ENCODE measurements around the gene ATP10A. TPM values are rescaled to one million over a fixed set of nuclear protein-coding genes. Genes with fewer than 3 reads are reported as not detected.

The ATP10A gene
- total and polyA plus RNA-seq, 2 of the 8 experiments (the other 6 are each of a cell fraction or from before 2014, with no cell fraction given): 2.0 to 2.8 TPM

GRCh38 chr15:25691544-25692430 lies 171.3 kb downstream of the ATP10A start:
- H2BK5ac ChIP-seq (ENCODE audit: low read depth, low read length): no peak overlapping the region
- H3K4me2 ChIP-seq (ENCODE audit: insufficient read depth in 1 of 2, low read depth in 2 of 2, low read length in 2 of 2): no peak overlapping the region
- no peak overlapping the region for H3K23ac ChIP-seq (ENCODE audit: insufficient read length)
- FAIRE-seq: peak; percentile 74
- no peak overlapping the region for H2AFZ ChIP-seq (ENCODE audit: low read length)
- H3K36me3 ChIP-seq (ENCODE audit: control insufficient read depth in 2 of 4, insufficient read depth in 4 of 4, low read length in 3 of 4): no peaks in the 10 kb centered on the region
- H2BK20ac ChIP-seq (ENCODE audit: low read length): no peak overlapping the region
- CTCF ChIA-PET (ENCODE audit: partially characterized antibody): interaction anchor here (0.5 to 6.4 kb wide), 21 partner anchors 10 to 258 kb away, joined by 3 to 119 read pairs (median 4); no protein-coding TSS in a partner anchor
- H2BK12ac ChIP-seq (ENCODE audit: low read depth, low read length): no peak overlapping the region
- H3K9me3 ChIP-seq (ENCODE audit: insufficient read depth in 2 of 2, low read depth in 1 of 2, low read length in 1 of 2): no peaks in the 10 kb centered on the region
- H2BK120ac ChIP-seq (replicated peaks; ENCODE audit: low read depth, low read length): no peak overlapping the region
- 87% methylated on average over 13 of the region's 13 CpGs; no CpG with 5 or more reads in 1 of the 2 experiments for WGBS, 2 experiments (ENCODE audit: extremely low coverage in 1 of 2, insufficient coverage in 1 of 2, insufficient read length in 1 of 2, insufficient replicate concordance in 2 of 2, low coverage in 1 of 2, low lambda C conversion rate in 2 of 2, missing lambda C conversion rate in 1 of 2)
- no peak for DNase-seq (ENCODE audit: low read depth in 1 of 2, low spot score in 2 of 2)
- no peaks in the 10 kb centered on the region for H3K79me1 ChIP-seq (ENCODE audit: low read depth, low read length)
- POLR2A ChIA-PET (ENCODE audit: partially characterized antibody): interaction anchor here (0.6 kb wide), 1 partner anchor 22 kb away, joined by 3 read pairs; no protein-coding TSS in a partner anchor
- no peaks in the 10 kb centered on the region for H3K27me3 ChIP-seq (replicated peaks in 1 of 4; ENCODE audit: control insufficient read depth in 3 of 4, extremely low read depth in 1 of 4, insufficient read depth in 3 of 4, low read length in 3 of 4)
- no peak overlapping the region; the same call in 1 of the 2 replicates for H4K8ac ChIP-seq (ENCODE audit: extremely low read depth, insufficient read depth, low read length)
- H3K4ac ChIP-seq (replicated peaks; ENCODE audit: insufficient read length, low read depth, low read length): peak overlapping the region; percentile 37
- no peak overlapping the region for H3K27ac ChIP-seq (ENCODE audit: low read depth, low read length)
- H3K14ac ChIP-seq (ENCODE audit: insufficient read length): no peak overlapping the region
- no peak for TF ChIP-seq TAF1 (IDR thresholded peaks at IDR 0.05; ENCODE audit: low read depth, low read length)
- TF ChIP-seq CHD2 (IDR thresholded peaks at IDR 0.05; ENCODE audit: low read length): no peak
- peak in 2 of 3 experiments; percentile 33 to 47; a peak in 2 of 4 replicates for TF ChIP-seq CTCF (IDR thresholded peaks at IDR 0.05; ENCODE audit: control extremely low read depth in 1 of 3, insufficient read depth in 1 of 3, low read depth in 1 of 3, low read length in 3 of 3)
- TF ChIP-seq RAD21 (IDR thresholded peaks at IDR 0.05 in 1 of 2, conservative IDR thresholded peaks at IDR 0.05 in 1 of 2; ENCODE audit: low read depth in 2 of 2, low read length in 2 of 2): peak; percentile 55 to 66
- no peak overlapping the region for H3K56ac ChIP-seq (replicated peaks; ENCODE audit: insufficient read length, low read depth, low read length)
- no peak overlapping the region for H3K4me3 ChIP-seq (ENCODE audit: extremely low read depth in 1 of 4, insufficient read depth in 2 of 4, low read depth in 3 of 4, low read length in 4 of 4)
- H2BK15ac ChIP-seq (ENCODE audit: low read length): no peak overlapping the region
- H3K18ac ChIP-seq (ENCODE audit: extremely low read depth, low read length): no peak overlapping the region
- no peaks in the 10 kb centered on the region for H3K79me2 ChIP-seq (ENCODE audit: control insufficient read depth in 1 of 2, insufficient read depth in 2 of 2, low read length in 2 of 2)
- H3K9ac ChIP-seq (replicated peaks in 1 of 4; ENCODE audit: extremely low read depth in 1 of 4, low read depth in 3 of 4, low read length in 3 of 4): no peak overlapping the region
- no peaks in the 10 kb centered on the region for H3K23me2 ChIP-seq (ENCODE audit: low read depth, low read length)
- H2AK5ac ChIP-seq (ENCODE audit: low read depth, low read length): no peak overlapping the region
- no peak overlapping the region for H4K91ac ChIP-seq (replicated peaks; ENCODE audit: insufficient read length, low read length)
- H3K4me1 ChIP-seq (replicated peaks in 1 of 4; ENCODE audit: control insufficient read depth in 3 of 4, insufficient read depth in 4 of 4, low read length in 3 of 4): peaks cover 0 to 14% (median 4%) of the 10 kb centered on the region in 4 experiments; a peak in 6 of 7 replicates
- no peaks in the 10 kb centered on the region for H4K20me1 ChIP-seq (replicated peaks in 1 of 2; ENCODE audit: control insufficient read depth in 1 of 2, insufficient read depth in 2 of 2, low read length in 2 of 2)
- H4K5ac ChIP-seq (ENCODE audit: insufficient read length, low read depth, low read length): no peak overlapping the region

Measured in H1 (cell line).